ENCODE results near the gene PINK1.

The PINK1 gene

GRCh38 chr1:20621012-20621411 lies 12.2 kb upstream of the PINK1 start:
- H3K4me3 Mint-ChIP-seq: no peak overlapping the region
- no peaks in the 10 kb centered on the region for H3K9me3 Mint-ChIP-seq

GRCh38 chr1:20624709-20625108 lies 8.5 kb upstream of the PINK1 start:
- H3K4me1 Mint-ChIP-seq (ENCODE audit: low read depth): no peaks in the 10 kb centered on the region
- no peak overlapping the region for H3K4me3 Mint-ChIP-seq
- H3K27me3 Mint-ChIP-seq (ENCODE audit: low read depth): peaks cover 13% of the 10 kb centered on the region
- no peaks in the 10 kb centered on the region for H3K9me3 Mint-ChIP-seq
- no peak for DNase-seq (ENCODE audit: low spot score)
- no peak overlapping the region for H3K27ac Mint-ChIP-seq
- H3K36me3 Mint-ChIP-seq (ENCODE audit: low read depth): no peaks in the 10 kb centered on the region

More at GRCh38 chr1:20621012-20621411, 12.2 kb upstream of the PINK1 start:
- Mint-ChIP-seq H3K27ac (no peak overlapping the region), H3K27me3 (ENCODE audit: low read depth) (peaks cover 5% of the 10 kb centered on the region), H3K36me3 (ENCODE audit: low read depth) (no peaks in the 10 kb centered on the region), H3K4me1 (ENCODE audit: low read depth) (no peaks in the 10 kb centered on the region)
- no peak for DNase-seq (ENCODE audit: low spot score)

- H3K36me3 Mint-ChIP-seq (ENCODE audit: low read depth): no peaks in the 10 kb centered on the region
- H3K4me1 Mint-ChIP-seq (ENCODE audit: low read depth): no peaks in the 10 kb centered on the region
- H3K27me3 Mint-ChIP-seq (ENCODE audit: low read depth): peaks cover 9% of the 10 kb centered on the region
- no peak overlapping the region for H3K27ac Mint-ChIP-seq
- DNase-seq (ENCODE audit: low spot score): no peak
- no peak overlapping the region for H3K4me3 Mint-ChIP-seq
- H3K9me3 Mint-ChIP-seq: no peaks in the 10 kb centered on the region
Measured at GRCh38 chr1:20625176-20626097, 7.8 kb upstream of the PINK1 start.

- no peaks in the 10 kb centered on the region for H3K4me1 Mint-ChIP-seq (ENCODE audit: low read depth)
- no peaks in the 10 kb centered on the region for H3K9me3 Mint-ChIP-seq
- H3K27me3 Mint-ChIP-seq (ENCODE audit: low read depth): peaks cover 9% of the 10 kb centered on the region
- no peak for DNase-seq (ENCODE audit: low spot score)
- no peak overlapping the region for H3K27ac Mint-ChIP-seq
- H3K36me3 Mint-ChIP-seq (ENCODE audit: low read depth): no peaks in the 10 kb centered on the region
- no peak overlapping the region for H3K4me3 Mint-ChIP-seq
Measured at GRCh38 chr1:20626098-20626427, 7.2 kb upstream of the PINK1 start.

GRCh38 chr1:20626524-20626923 lies 6.7 kb upstream of the PINK1 start:
- no peaks in the 10 kb centered on the region for H3K36me3 Mint-ChIP-seq (ENCODE audit: low read depth)
- peaks cover 9% of the 10 kb centered on the region for H3K27me3 Mint-ChIP-seq (ENCODE audit: low read depth)
- no peak overlapping the region for H3K4me3 Mint-ChIP-seq
- H3K9me3 Mint-ChIP-seq: no peaks in the 10 kb centered on the region
- DNase-seq (ENCODE audit: low spot score): no peak
- no peaks in the 10 kb centered on the region for H3K4me1 Mint-ChIP-seq (ENCODE audit: low read depth)
- no peak overlapping the region for H3K27ac Mint-ChIP-seq

GRCh38 chr1:20630729-20631128 lies 2.5 kb upstream of the PINK1 start:
- DNase-seq (ENCODE audit: low spot score): no peak
- no peaks in the 10 kb centered on the region for H3K36me3 Mint-ChIP-seq (ENCODE audit: low read depth)

GRCh38 chr1:20632386-20632785 lies 872 bp upstream of the PINK1 start:
- Mint-ChIP-seq H3K27ac (peak overlapping the region; percentile 31), H3K4me3 (peak overlapping the region; percentile 64), H3K36me3 (ENCODE audit: low read depth) (no peaks in the 10 kb centered on the region), H3K9me3 (no peaks in the 10 kb centered on the region), H3K4me1 (ENCODE audit: low read depth) (peaks cover 13% of the 10 kb centered on the region), H3K27me3 (ENCODE audit: low read depth) (peaks cover 5% of the 10 kb centered on the region)
- DNase-seq (ENCODE audit: low spot score): no peak

More at GRCh38 chr1:20630729-20631128, 2.5 kb upstream of the PINK1 start:
- Mint-ChIP-seq H3K9me3 (no peaks in the 10 kb centered on the region), H3K4me1 (ENCODE audit: low read depth) (peaks cover 13% of the 10 kb centered on the region), H3K4me3 (no peak overlapping the region), H3K27ac (no peak overlapping the region), H3K27me3 (ENCODE audit: low read depth) (peaks cover 8% of the 10 kb centered on the region)

GRCh38 chr1:20634065-20634593 lies 871 bp downstream of the PINK1 start:
- Mint-ChIP-seq H3K4me3 (peak overlapping the region; percentile 86), H3K27ac (peak overlapping the region; percentile 73), H3K9me3 (no peaks in the 10 kb centered on the region), H3K36me3 (ENCODE audit: low read depth) (no peaks in the 10 kb centered on the region), H3K27me3 (ENCODE audit: low read depth) (no peaks in the 10 kb centered on the region), H3K4me1 (ENCODE audit: low read depth) (peaks cover 13% of the 10 kb centered on the region)
- DNase-seq (ENCODE audit: low spot score): no peak

GRCh38 chr1:20634594-20635084 lies 1.4 kb downstream of the PINK1 start:
- peak overlapping the region; percentile 86 for H3K4me3 Mint-ChIP-seq
- peaks cover 13% of the 10 kb centered on the region for H3K4me1 Mint-ChIP-seq (ENCODE audit: low read depth)
- H3K27me3 Mint-ChIP-seq (ENCODE audit: low read depth): no peaks in the 10 kb centered on the region
- no peaks in the 10 kb centered on the region for H3K9me3 Mint-ChIP-seq
- H3K27ac Mint-ChIP-seq: no peak overlapping the region
- DNase-seq (ENCODE audit: low spot score): no peak
- H3K36me3 Mint-ChIP-seq (ENCODE audit: low read depth): no peaks in the 10 kb centered on the region

- Mint-ChIP-seq H3K4me1 (ENCODE audit: low read depth) (peaks cover 13% of the 10 kb centered on the region), H3K9me3 (no peaks in the 10 kb centered on the region), H3K4me3 (no peak overlapping the region), H3K36me3 (ENCODE audit: low read depth) (no peaks in the 10 kb centered on the region), H3K27me3 (ENCODE audit: low read depth) (no peaks in the 10 kb centered on the region), H3K27ac (no peak overlapping the region)
- no peak for DNase-seq (ENCODE audit: low spot score)
Measured at GRCh38 chr1:20636785-20637347, 3.6 kb downstream of the PINK1 start.

GRCh38 chr1:20640183-20640597 lies 6.9 kb downstream of the PINK1 start:
- Mint-ChIP-seq H3K4me1 (ENCODE audit: low read depth) (no peaks in the 10 kb centered on the region), H3K27me3 (ENCODE audit: low read depth) (no peaks in the 10 kb centered on the region), H3K27ac (no peak overlapping the region), H3K4me3 (no peak overlapping the region), H3K36me3 (ENCODE audit: low read depth) (no peaks in the 10 kb centered on the region), H3K9me3 (no peaks in the 10 kb centered on the region)
- DNase-seq (ENCODE audit: low spot score): peak; percentile 50

- Mint-ChIP-seq H3K27me3 (ENCODE audit: low read depth) (no peaks in the 10 kb centered on the region), H3K27ac (no peak overlapping the region), H3K9me3 (no peaks in the 10 kb centered on the region), H3K4me1 (ENCODE audit: low read depth) (no peaks in the 10 kb centered on the region), H3K4me3 (no peak overlapping the region), H3K36me3 (ENCODE audit: low read depth) (no peaks in the 10 kb centered on the region)
- DNase-seq (ENCODE audit: low spot score): no peak
Measured at GRCh38 chr1:20641975-20642374, 8.7 kb downstream of the PINK1 start.

- Mint-ChIP-seq H3K27me3 (ENCODE audit: low read depth) (no peaks in the 10 kb centered on the region), H3K4me3 (no peak overlapping the region), H3K4me1 (ENCODE audit: low read depth) (no peaks in the 10 kb centered on the region), H3K9me3 (no peaks in the 10 kb centered on the region), H3K36me3 (ENCODE audit: low read depth) (no peaks in the 10 kb centered on the region), H3K27ac (no peak overlapping the region)
- DNase-seq (ENCODE audit: low spot score): no peak
Measured at GRCh38 chr1:20643080-20643479, 9.8 kb downstream of the PINK1 start.

- H3K27me3 Mint-ChIP-seq (ENCODE audit: low read depth): no peaks in the 10 kb centered on the region
- no peak for DNase-seq (ENCODE audit: low spot score)
- H3K36me3 Mint-ChIP-seq (ENCODE audit: low read depth): peaks cover 7% of the 10 kb centered on the region
- H3K27ac Mint-ChIP-seq: no peak overlapping the region
- no peaks in the 10 kb centered on the region for H3K9me3 Mint-ChIP-seq
- no peak overlapping the region for H3K4me3 Mint-ChIP-seq
- H3K4me1 Mint-ChIP-seq (ENCODE audit: low read depth): no peaks in the 10 kb centered on the region
Measured at GRCh38 chr1:20644416-20644815, 11.2 kb downstream of the PINK1 start.
